BJ (cell line): Measurements from ENCODE around the gene OR52J3. TPM values are rescaled to one million over a fixed set of nuclear protein-coding genes. Genes with fewer than 3 reads are reported as not detected.
"Not testable (repeated sequence)": the region's sequence is repeated elsewhere in the genome, so short reads cannot be mapped to it uniquely, and the experiment has no call there.

ENCODE experiments used
- CTCF ChIA-PET: fragments of 350-600 bp; formaldehyde crosslinking; extraction: SDS; loops from one replicate; lab custom pipeline; 2021; ENCODE audit warnings: antibody characterized with exemption, inconsistent platforms; lab: Yijun Ruan, JAX
- POLR2A ChIA-PET: fragments of 300-600 bp; sonication (Branson Sonifier 250); formaldehyde crosslinking; extraction: SDS; loops from one replicate; lab custom pipeline; 2021; ENCODE audit warnings: antibody characterized with exemption; lab: Charles Lee
- DNase-seq: peaks from one replicate; pipeline ENCODE4 v3.0.0-alpha.2; 2011; ENCODE audit warnings: low read depth
- H3K27me3 ChIP-seq: 2 replicates; pipeline ENCODE4 v1.6.0; 2011; ENCODE audit warnings: low read length; ENCODE audit not compliant: control insufficient read depth, insufficient read depth
- H3K36me3 ChIP-seq: 2 replicates; pipeline ENCODE4 v1.5.1; 2011; ENCODE audit warnings: low read length; ENCODE audit not compliant: control insufficient read depth, insufficient read depth
- H3K4me3 ChIP-seq: 2 replicates; pipeline ENCODE4 v1.5.1; 2011; ENCODE audit warnings: low read depth, mild to moderate bottlenecking, control low read depth, low read length
- polyA plus RNA-seq: library from polyadenylated mRNA; depleted of rRNA; stranded (reverse); fragments of >200 nt; gene quantifications from 2 replicates; pipeline ENCODE4 v1.2.3, GENCODE V29; 2011
- TF ChIP-seq, protein P1 (sequence below): IDR thresholded peaks from 2 replicates; pipeline ENCODE4 v1.5.1; 2011; ENCODE audit warnings: low read depth, mild to moderate bottlenecking, control low read depth, inconsistent platforms, low read length, moderate library complexity; ENCODE audit not compliant: insufficient read depth

Gene OR52J3
- polyA plus RNA-seq, 1 experiment, result not detected

DNA sequence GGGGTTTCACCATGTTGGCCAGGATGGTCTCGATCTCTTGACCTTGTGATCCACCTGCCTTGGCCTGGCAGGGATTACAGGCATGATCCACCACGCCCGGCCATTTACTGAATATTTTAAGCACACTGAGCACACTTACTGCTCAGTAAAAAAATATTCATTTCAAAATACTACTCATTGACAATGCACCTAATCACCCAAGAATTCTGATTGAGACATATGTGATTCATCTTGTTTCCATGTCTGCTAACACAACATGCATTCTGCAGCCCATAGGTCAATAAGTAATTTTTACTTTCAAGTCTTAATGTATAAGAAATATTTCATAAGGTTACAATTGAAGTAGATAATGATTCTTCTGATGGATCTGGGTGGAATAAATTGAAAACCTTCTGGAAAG lies 4.2 kb upstream of the OR52J3 start:
- DNase-seq, result no peak
- Histone ChIP-seq H3K4me3 (no peak overlapping the region), H3K36me3 (no peaks in the 10 kb centered on the region), H3K27me3 (no peaks in the 10 kb centered on the region)
- TF ChIP-seq, protein P1, sequence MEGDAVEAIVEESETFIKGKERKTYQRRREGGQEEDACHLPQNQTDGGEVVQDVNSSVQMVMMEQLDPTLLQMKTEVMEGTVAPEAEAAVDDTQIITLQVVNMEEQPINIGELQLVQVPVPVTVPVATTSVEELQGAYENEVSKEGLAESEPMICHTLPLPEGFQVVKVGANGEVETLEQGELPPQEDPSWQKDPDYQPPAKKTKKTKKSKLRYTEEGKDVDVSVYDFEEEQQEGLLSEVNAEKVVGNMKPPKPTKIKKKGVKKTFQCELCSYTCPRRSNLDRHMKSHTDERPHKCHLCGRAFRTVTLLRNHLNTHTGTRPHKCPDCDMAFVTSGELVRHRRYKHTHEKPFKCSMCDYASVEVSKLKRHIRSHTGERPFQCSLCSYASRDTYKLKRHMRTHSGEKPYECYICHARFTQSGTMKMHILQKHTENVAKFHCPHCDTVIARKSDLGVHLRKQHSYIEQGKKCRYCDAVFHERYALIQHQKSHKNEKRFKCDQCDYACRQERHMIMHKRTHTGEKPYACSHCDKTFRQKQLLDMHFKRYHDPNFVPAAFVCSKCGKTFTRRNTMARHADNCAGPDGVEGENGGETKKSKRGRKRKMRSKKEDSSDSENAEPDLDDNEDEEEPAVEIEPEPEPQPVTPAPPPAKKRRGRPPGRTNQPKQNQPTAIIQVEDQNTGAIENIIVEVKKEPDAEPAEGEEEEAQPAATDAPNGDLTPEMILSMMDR, result no peak
- ChIA-PET POLR2A (no interaction called here), CTCF (no interaction called here)

DNA sequence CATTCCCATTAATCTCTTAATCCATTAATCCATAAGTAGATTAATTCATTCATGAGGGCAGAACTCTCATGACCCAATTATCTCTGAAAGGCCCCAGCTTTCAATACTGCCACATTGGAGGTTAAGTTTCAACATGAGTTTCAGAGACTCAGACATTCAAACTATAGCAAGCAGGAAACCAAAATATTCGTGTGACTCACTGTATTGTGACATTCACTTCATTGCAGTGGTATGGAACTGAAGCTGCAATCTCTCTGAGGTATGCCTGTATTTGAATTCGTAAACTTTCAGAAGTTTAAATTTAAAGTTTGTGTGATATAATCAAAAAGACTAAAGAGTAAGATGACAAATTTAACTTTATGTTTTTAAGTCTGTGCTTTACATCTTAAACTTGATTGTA lies 2.9 kb upstream of the OR52J3 start:
- no peaks in the 10 kb centered on the region for H3K27me3 ChIP-seq
- no peak overlapping the region for H3K4me3 ChIP-seq
- TF ChIP-seq, protein P1, result no peak
- no peak for DNase-seq
- no peaks in the 10 kb centered on the region for H3K36me3 ChIP-seq
- ChIA-PET POLR2A (no interaction called here), CTCF (no interaction called here)

DNA sequence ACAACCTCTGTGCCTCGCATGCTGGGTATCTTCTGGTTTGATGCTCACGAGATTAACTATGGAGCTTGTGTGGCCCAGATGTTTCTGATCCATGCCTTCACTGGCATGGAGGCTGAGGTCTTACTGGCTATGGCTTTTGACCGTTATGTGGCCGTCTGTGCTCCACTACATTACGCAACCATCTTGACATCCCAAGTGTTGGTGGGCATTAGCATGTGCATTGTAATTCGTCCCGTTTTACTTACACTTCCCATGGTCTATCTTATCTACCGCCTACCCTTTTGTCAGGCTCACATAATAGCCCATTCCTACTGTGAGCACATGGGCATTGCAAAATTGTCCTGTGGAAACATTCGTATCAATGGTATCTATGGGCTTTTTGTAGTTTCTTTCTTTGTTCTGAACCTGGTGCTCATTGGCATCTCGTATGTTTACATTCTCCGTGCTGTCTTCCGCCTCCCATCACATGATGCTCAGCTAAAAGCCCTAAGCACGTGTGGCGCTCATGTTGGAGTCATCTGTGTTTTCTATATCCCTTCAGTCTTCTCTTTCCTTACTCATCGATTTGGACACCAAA lies 516 bp downstream of the OR52J3 start:
- ChIA-PET POLR2A (no interaction called here), CTCF (no interaction called here)
- no peaks in the 10 kb centered on the region for H3K36me3 ChIP-seq
- no peak for DNase-seq
- H3K4me3 ChIP-seq, result no peak overlapping the region
- TF ChIP-seq, protein P1, result no peak
- no peaks in the 10 kb centered on the region for H3K27me3 ChIP-seq

DNA sequence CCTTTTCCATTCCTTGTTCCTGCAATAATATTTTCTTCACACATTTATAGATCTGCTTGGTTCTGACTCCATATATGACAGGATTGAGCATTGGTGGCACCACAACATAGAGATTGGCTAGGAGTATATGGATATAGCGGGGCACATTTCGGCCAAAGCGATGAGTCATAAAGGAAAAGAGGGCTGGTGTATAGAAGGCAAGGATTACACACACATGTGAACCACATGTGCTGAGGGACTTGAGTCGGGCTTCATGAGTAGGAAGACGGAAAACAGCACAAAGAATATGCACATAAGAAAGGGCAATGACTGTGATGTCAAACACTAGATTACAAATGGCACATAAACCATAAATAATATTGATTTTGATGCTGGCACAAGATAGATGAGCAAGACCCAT lies 12.4 kb downstream of the OR52J3 start:
- DNase-seq, H3K4me3 ChIP-seq, H3K27me3 ChIP-seq, POLR2A ChIA-PET, H3K36me3 ChIP-seq, CTCF ChIA-PET: not testable (repeated sequence)

DNA sequence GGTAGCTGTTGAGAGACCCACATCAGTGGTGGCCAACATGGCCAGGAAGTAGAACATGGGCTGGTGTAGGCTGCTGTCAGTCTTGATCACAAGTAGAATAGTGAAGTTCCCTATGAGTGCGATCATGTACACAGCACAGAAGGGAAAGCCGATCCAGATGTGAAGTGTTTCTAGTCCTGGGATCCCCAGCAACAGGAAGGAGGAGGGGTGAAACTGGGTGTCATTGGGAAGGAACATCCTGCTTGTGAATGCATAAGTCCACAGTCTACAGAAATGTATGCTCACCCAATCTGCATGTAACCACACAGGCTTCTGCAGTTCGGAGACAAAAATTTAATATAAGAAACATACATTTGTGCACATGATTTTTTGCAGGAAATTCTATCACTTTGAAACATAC lies 13.1 kb downstream of the OR52J3 start, which contains the start of gene OR52E2:
Gene OR52E2 (minus strand): TSS at position 237 of the 400 bp plus-strand sequence. CDS start 0 bp downstream, at position 237.
- Histone ChIP-seq H3K27me3 (no peaks in the 10 kb centered on the region), H3K36me3 (no peaks in the 10 kb centered on the region), H3K4me3 (no peak within 1 kb of the TSS)
- POLR2A ChIA-PET, result no interaction called here
- CTCF ChIA-PET, result no interaction called here
- TF ChIP-seq, protein P1, result no peak
- DNase-seq, result no peak

DNA sequence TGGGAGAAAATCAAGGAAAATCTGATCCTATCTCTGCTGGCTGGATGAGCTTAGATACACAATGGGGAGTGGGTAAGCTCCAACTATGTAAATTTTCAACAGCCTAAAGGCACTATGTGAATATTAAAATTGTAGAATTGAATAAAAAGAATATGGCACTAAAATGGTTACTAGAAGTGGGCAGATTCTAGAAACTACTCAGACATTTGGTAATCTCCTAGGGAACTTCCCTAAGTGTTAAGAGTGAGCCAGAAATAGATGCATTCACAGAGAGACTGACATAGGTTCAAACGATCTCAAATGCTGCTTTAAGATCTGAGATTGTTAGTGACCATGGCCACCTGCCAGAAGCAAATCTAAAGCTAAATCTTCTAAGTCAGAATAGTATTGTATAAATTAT lies 18.7 kb downstream of the OR52J3 start:
- POLR2A ChIA-PET, result no interaction called here
- H3K36me3 ChIP-seq, result no peaks in the 10 kb centered on the region
- no peak overlapping the region for H3K4me3 ChIP-seq
- TF ChIP-seq, protein P1, result no peak
- H3K27me3 ChIP-seq, result no peaks in the 10 kb centered on the region
- no peak for DNase-seq
- CTCF ChIA-PET, result no interaction called here
